HTR-8/SVneo (cell line): ENCODE data around the gene USP38.
"Not testable (repeated sequence)": the region's sequence is repeated elsewhere in the genome, so short reads cannot be mapped to it uniquely, and the experiment has no call there.

Source experiments
- DNase-seq: peaks from one replicate; pipeline ENCODE4 v3.0.0; 2011; ENCODE audit warnings: low spot score, mixed read lengths; ENCODE audit not compliant: insufficient read length
- FAIRE-seq: peaks from 2 replicates; lab custom pipeline; 2011; peaks lifted over from hg19 to GRCh38; lab: Jason Lieb, UNC

USP38 gene

GRCh38 chr4:143184503-143185252 lies at the start of gene USP38:
Gene USP38 (plus strand): TSS chr4:143184917. CDS start chr4:143185451, 534 bp downstream.
- FAIRE-seq: peak; percentile 77
- peak; percentile 87 for DNase-seq

- FAIRE-seq (peak; percentile 44), DNase-seq (no peak)
These were observed 49.4 kb upstream of the USP38 start for GRCh38 chr4:143135358-143135757.

- no peak for FAIRE-seq
- DNase-seq: no peak
These were observed 44.0 kb upstream of the USP38 start for GRCh38 chr4:143140696-143141095.

GRCh38 chr4:143148521-143148920 lies 36.2 kb upstream of the USP38 start:
- no peak for FAIRE-seq
- DNase-seq: no peak

GRCh38 chr4:143156853-143157252 lies 27.9 kb upstream of the USP38 start:
- no peak for DNase-seq
- FAIRE-seq: no peak

- DNase-seq (no peak), FAIRE-seq (no peak)
These were observed 21.1 kb upstream of the USP38 start for GRCh38 chr4:143163614-143164013.

- not testable (repeated sequence) for DNase-seq, FAIRE-seq
These were observed 18.0 kb upstream of the USP38 start for GRCh38 chr4:143166722-143167121.

GRCh38 chr4:143178923-143179322 lies 5.8 kb upstream of the USP38 start:
- FAIRE-seq: no peak
- DNase-seq: no peak

- DNase-seq: no peak
- no peak for FAIRE-seq
These were observed 1.1 kb upstream of the USP38 start for GRCh38 chr4:143183513-143184216.

GRCh38 chr4:143184217-143184502 lies 557 bp upstream of the USP38 start:
- DNase-seq: no peak
- FAIRE-seq: no peak

- DNase-seq (no peak), FAIRE-seq (peak; percentile 16)
These were observed 763 bp downstream of the USP38 start for GRCh38 chr4:143185253-143186107.

- no peak for DNase-seq
- no peak for FAIRE-seq
These were observed 1.5 kb downstream of the USP38 start for GRCh38 chr4:143186212-143186611.

- no peak for FAIRE-seq
- no peak for DNase-seq
These were observed 1.9 kb downstream of the USP38 start for GRCh38 chr4:143186649-143187048.

GRCh38 chr4:143188136-143189088 lies 3.7 kb downstream of the USP38 start:
- DNase-seq: no peak
- no peak for FAIRE-seq

- DNase-seq (no peak), FAIRE-seq (no peak)
These were observed 4.8 kb downstream of the USP38 start for GRCh38 chr4:143189528-143189927.

- no peak for FAIRE-seq
- no peak for DNase-seq
These were observed 10.9 kb downstream of the USP38 start for GRCh38 chr4:143195581-143195980.

- DNase-seq (no peak), FAIRE-seq (no peak)
These were observed 11.6 kb downstream of the USP38 start for GRCh38 chr4:143196323-143196722.

- no peak for DNase-seq
- no peak for FAIRE-seq
These were observed 14.8 kb downstream of the USP38 start for GRCh38 chr4:143199503-143199902.

GRCh38 chr4:143202824-143203223 lies 18.1 kb downstream of the USP38 start:
- no peak for DNase-seq
- no peak for FAIRE-seq

- DNase-seq: no peak
- no peak for FAIRE-seq
These were observed 18.9 kb downstream of the USP38 start for GRCh38 chr4:143203577-143203976.
